SK-N-SH treated with all-trans-retinoic acid at 6 μM for 48 hours (cell line): Measurements from ENCODE around the gene DHH.

Source experiments
- BACH2 ChIP-seq: fragments of 250-450 bp; sonication (Bioruptor Pico); IDR thresholded peaks from 2 replicates; pipeline ENCODE4 v1.9.0; 2021; ENCODE audit warnings: mild to moderate bottlenecking, borderline replicate concordance
- CREB5 ChIP-seq: fragments of 250-450 bp; sonication (Bioruptor Pico); IDR thresholded peaks from 2 replicates; pipeline ENCODE4 v1.5.1; 2020; ENCODE audit warnings: low read depth, mild to moderate bottlenecking, moderate library complexity
- CSDC2 ChIP-seq: fragments of 250-450 bp; sonication (Bioruptor Pico); IDR thresholded peaks from 2 replicates; pipeline ENCODE4 v1.5.0; 2020; ENCODE audit warnings: mild to moderate bottlenecking, moderate library complexity
- ESRRG ChIP-seq: fragments of 250-450 bp; sonication (Bioruptor Pico); IDR thresholded peaks from 2 replicates; pipeline ENCODE4 v1.6.1; 2021; ENCODE audit warnings: mild to moderate bottlenecking
- ISL1 ChIP-seq: fragments of 250-450 bp; sonication (Bioruptor Pico); IDR thresholded peaks from 2 replicates; pipeline ENCODE4 v2.1.2; 2022; ENCODE audit warnings: mild to moderate bottlenecking, moderate library complexity
- OSR1 ChIP-seq: fragments of 250-450 bp; sonication (Bioruptor Pico); IDR thresholded peaks from 2 replicates; pipeline ENCODE4 v1.8.0; 2022; ENCODE audit warnings: moderate library complexity, mild to moderate bottlenecking, inconsistent platforms
- RARB ChIP-seq: fragments of 250-450 bp; sonication (Bioruptor Pico); IDR thresholded peaks from 2 replicates; pipeline ENCODE4 v1.8.0; 2021; ENCODE audit warnings: mild to moderate bottlenecking, moderate library complexity
- SNAI2 ChIP-seq: fragments of 250-450 bp; sonication (Bioruptor Pico); IDR thresholded peaks from 2 replicates; pipeline ENCODE4 v1.5.0; 2020; ENCODE audit warnings: mild to moderate bottlenecking, moderate library complexity
- TOX ChIP-seq: fragments of 250-450 bp; sonication (Bioruptor Pico); IDR thresholded peaks from 2 replicates; pipeline ENCODE4 v1.8.0; 2021; ENCODE audit warnings: mild to moderate bottlenecking, moderate library complexity, borderline replicate concordance
- TSHZ2 ChIP-seq: fragments of 250-450 bp; sonication (Bioruptor Pico); IDR thresholded peaks from 2 replicates; pipeline ENCODE4 v1.5.0; 2020; ENCODE audit warnings: mild to moderate bottlenecking, moderate library complexity
- ZC3H10 ChIP-seq: fragments of 250-450 bp; sonication (Bioruptor Pico); IDR thresholded peaks from 2 replicates; pipeline ENCODE4 v1.5.1; 2021; ENCODE audit warnings: mild to moderate bottlenecking, moderate library complexity
- ZFP3 ChIP-seq: fragments of 250-450 bp; sonication (Bioruptor Pico); IDR thresholded peaks from 2 replicates; pipeline ENCODE4 v1.5.0; 2020; ENCODE audit warnings: mild to moderate bottlenecking, moderate library complexity
- ZNF565 ChIP-seq: fragments of 450-650 bp; formaldehyde crosslinking; conservative IDR thresholded peaks from 2 replicates; pipeline ENCODE4 v1.5.0; 2020; ENCODE audit warnings: low read depth, mild to moderate bottlenecking, moderate library complexity
- ZNF8 ChIP-seq: fragments of 450-650 bp; formaldehyde crosslinking; IDR thresholded peaks from 2 replicates; pipeline ENCODE4 v1.5.0; 2020; ENCODE audit warnings: mild to moderate bottlenecking, moderate library complexity

- TF ChIP-seq ZFP3 (CRISPR knock-in tag): no peak
- no peak for TF ChIP-seq ZC3H10 (CRISPR knock-in tag)
- no peak for TF ChIP-seq ZNF8
- TF ChIP-seq TSHZ2 (CRISPR knock-in tag): no peak
- TF ChIP-seq OSR1 (CRISPR knock-in tag): no peak
- no peak for TF ChIP-seq RARB
- no peak for TF ChIP-seq CSDC2
- no peak for TF ChIP-seq TOX (CRISPR knock-in tag)
- TF ChIP-seq ISL1 (CRISPR knock-in tag): no peak
- TF ChIP-seq SNAI2: no peak
- no peak for TF ChIP-seq ZNF565 (CRISPR knock-in tag)
- no peak for TF ChIP-seq CREB5 (CRISPR knock-in tag)
- TF ChIP-seq BACH2 (CRISPR knock-in tag): no peak
- TF ChIP-seq ESRRG (CRISPR knock-in tag): no peak
These were observed 1.7 kb downstream of the DHH start for GRCh38 chr12:49092816-49093406.
